A673 (cell line): ENCODE results near the gene SVOPL.

ENCODE experiments used
- CTCF ChIP-seq: fragments of 300-800, 200-600 bp; sonication (generic); conservative IDR thresholded peaks from 2 replicates; pipeline ENCODE4 v1.5.1; 2017; ENCODE audit warnings: low read depth, mild to moderate bottlenecking, antibody characterized with exemption, low read length, moderate library complexity, mixed read lengths
- EZH2 ChIP-seq: fragments of 200-600 bp; sonication (generic); IDR thresholded peaks from 2 replicates; pipeline ENCODE4 v1.6.1; 2017; ENCODE audit warnings: borderline replicate concordance, low read depth, mild to moderate bottlenecking, mixed read lengths, antibody characterized with exemption, low read length; ENCODE audit not compliant: poor library complexity, severe bottlenecking

- TF ChIP-seq EZH2 (no peak), CTCF (no peak)
Observed at GRCh38 chr7:138553805-138554204, 147.4 kb downstream of the SVOPL start.
